K562 (cell line): ENCODE data around the gene NUBPL. TPM values are rescaled to one million over a fixed set of nuclear protein-coding genes. Genes with fewer than 3 reads are reported as not detected.

Experiments
- ATAC-seq: fragments of 200-7000 bp; cut with Tn5 transposase; 3 replicates; pipeline ENCODE4 v1.9.1; 2020; ENCODE audit warnings: moderate library complexity
- BruUV-seq: library from RNA; stranded (reverse); fragments of 400-500 nt; replicated peaks from 2 replicates; lab custom pipeline; 2021; lab: Mats Ljungman, UMichigan
- CTCF ChIA-PET: fragments of 300-600 bp; formaldehyde crosslinking; extraction: SDS; loops from one replicate; lab custom pipeline; 2021; ENCODE audit warnings: low intra/inter-chr PET ratio; lab: Yijun Ruan, JAX
- POLR2A ChIA-PET: fragments of 300-600, 350-650 bp; sonication (Branson Sonifier 250); formaldehyde crosslinking; extraction: SDS; loops from one replicate; lab custom pipeline; 2021; ENCODE audit warnings: antibody characterized with exemption, inconsistent platforms; lab: Yijun Ruan, JAX
- DNase-seq, 4 experiments: peaks; one replicate each; pipeline versions ENCODE4 v3.0.0 to v3.0.0-alpha.2; 2011 to 2018; ENCODE audit warnings: low spot score in 3 of 4, mixed read lengths in 3 of 4; ENCODE audit errors: extremely low read depth in 1 of 4
- FAIRE-seq: peaks from 2 replicates; lab custom pipeline; 2011; peaks lifted over from hg19 to GRCh38; lab: Jason Lieb, UNC
- H2AFZ ChIP-seq: 2 replicates; pipeline ENCODE4 v1.6.0; 2011; ENCODE audit warnings: low read depth, low read length, control low read depth, inconsistent platforms
- H3K27ac ChIP-seq: fragments of 200-600 bp; 3 replicates; pipeline ENCODE4 v1.8.0; 2011; ENCODE audit warnings: low read depth, mild to moderate bottlenecking, control low read depth, inconsistent platforms, low read length, moderate library complexity, mixed read lengths; ENCODE audit errors: extremely low read depth
- H3K27me3 ChIP-seq, 2 experiments: fragments of 300-600 bp in 1 of 2; 2 replicates in 1 of 2; 3 replicates in 1 of 2; pipeline versions ENCODE4 v1.6.0 to v1.8.0; 2011; ENCODE audit warnings: inconsistent platforms in 2 of 2, low read length in 2 of 2, mild to moderate bottlenecking in 1 of 2, mixed read lengths in 1 of 2, moderate library complexity in 1 of 2; ENCODE audit not compliant: control insufficient read depth in 2 of 2, insufficient read depth in 2 of 2
- H3K36me3 ChIP-seq: fragments of 300-600 bp; 3 replicates; pipeline ENCODE4 v1.8.0; 2011; ENCODE audit warnings: mild to moderate bottlenecking, low read length, inconsistent platforms; ENCODE audit not compliant: control insufficient read depth, insufficient read depth
- H3K4me1 ChIP-seq, 2 experiments: fragments of 200-600 bp in 1 of 2; replicated peaks in 1 of 2; 2 replicates in 1 of 2; 3 replicates in 1 of 2; pipeline versions ENCODE4 v1.5.1 to v1.8.0; 2011; ENCODE audit warnings: inconsistent platforms in 2 of 2, low read length in 2 of 2, mild to moderate bottlenecking in 1 of 2, mixed read lengths in 1 of 2, moderate library complexity in 1 of 2; ENCODE audit not compliant: control insufficient read depth in 2 of 2, insufficient read depth in 2 of 2
- H3K4me2 ChIP-seq: 2 replicates; pipeline ENCODE4 v1.6.1; 2011; ENCODE audit warnings: low read length, control low read depth, inconsistent platforms, mixed read lengths; ENCODE audit not compliant: insufficient read depth
- H3K4me3 ChIP-seq: fragments of 200-600 bp; sonication (generic), shearing (Covaris generic); 2 replicates; pipeline ENCODE4 v1.5.1; 2016; ENCODE audit warnings: control low read depth, inconsistent platforms
- H3K79me2 ChIP-seq: fragments of 200-600 bp; 3 replicates; pipeline ENCODE4 v1.8.0; 2011; ENCODE audit warnings: low read length, inconsistent platforms; ENCODE audit not compliant: control insufficient read depth, insufficient read depth
- H3K9ac ChIP-seq, 2 experiments: 2 replicates each; pipeline versions ENCODE4 v1.6.0 to v1.6.1; 2011; ENCODE audit warnings: low read depth in 2 of 2, low read length in 2 of 2, control low read depth in 1 of 2, inconsistent platforms in 1 of 2, mild to moderate bottlenecking in 1 of 2, mixed read lengths in 1 of 2; ENCODE audit not compliant: insufficient read depth in 1 of 2
- H3K9me1 ChIP-seq: one replicate; pipeline ENCODE4 v1.6.0; 2011; ENCODE audit warnings: inconsistent platforms, mild to moderate bottlenecking, low read length, moderate library complexity; ENCODE audit not compliant: control insufficient read depth, insufficient read depth
- H3K9me3 ChIP-seq: replicated peaks from 2 replicates; pipeline ENCODE4 v1.5.1; 2011; ENCODE audit warnings: low read depth, low read length, inconsistent platforms; ENCODE audit not compliant: control insufficient read depth, insufficient read depth
- H4K20me1 ChIP-seq: replicated peaks from 2 replicates; pipeline ENCODE4 v1.6.1; 2011; ENCODE audit warnings: low read length, inconsistent platforms, mixed read lengths; ENCODE audit not compliant: control insufficient read depth, insufficient read depth
- HBP1 ChIP-seq: fragments of 450-650 bp; formaldehyde crosslinking; IDR thresholded peaks from 2 replicates; pipeline ENCODE4 v1.4.0; 2022; ENCODE audit warnings: missing genetic modification characterization
- MCM2 ChIP-seq: fragments of 450-650 bp; IDR thresholded peaks from 2 replicates; pipeline ENCODE4 v1.6.1; 2017; ENCODE audit warnings: low read depth, mild to moderate bottlenecking
- RBM39 ChIP-seq: fragments of 200-400 bp; formaldehyde crosslinking; optimal IDR thresholded peaks from 2 replicates; pipeline ENCODE3; 2018; ENCODE audit warnings: low read depth, low read length
- TCF3 ChIP-seq: sonication (generic); formaldehyde crosslinking; IDR thresholded peaks from 2 replicates; pipeline ENCODE4 v1.4.0; 2020; ENCODE audit warnings: mild to moderate bottlenecking, missing genetic modification reagents
- THRAP3 ChIP-seq: fragments of 450-650 bp; IDR thresholded peaks from 2 replicates; pipeline ENCODE4 v1.6.1; 2016; ENCODE audit warnings: mild to moderate bottlenecking, inconsistent platforms, borderline replicate concordance
- TRIM28 ChIP-seq: fragments of 450-650 bp; IDR thresholded peaks from 2 replicates; pipeline ENCODE4 v1.6.1; 2017
- ZBTB43 ChIP-seq: sonication (generic); formaldehyde crosslinking; IDR thresholded peaks from 2 replicates; pipeline ENCODE4 v1.8.0; 2023; ENCODE audit warnings: mild to moderate bottlenecking, missing genetic modification reagents
- ZNF146 ChIP-seq: IDR thresholded peaks from one replicate; pipeline ENCODE4 v1.6.1; 2018; ENCODE audit warnings: missing compliant biosample characterization; ENCODE audit not compliant: unreplicated experiment
- ZNF224 ChIP-seq: sonication (generic); formaldehyde crosslinking; IDR thresholded peaks from 2 replicates; pipeline ENCODE4 v1.8.0; 2022; ENCODE audit warnings: mild to moderate bottlenecking, missing genetic modification reagents
- ZNF354B ChIP-seq: fragments of 250-450 bp; sonication (Bioruptor Pico); IDR thresholded peaks from 2 replicates; pipeline ENCODE4 v1.4.0; 2020
- WGBS: fragments of 100-300 bp; shearing (Covaris generic); methylation state at CpG from one replicate; pipeline ENCODE4 v1.1.6; 2016; ENCODE audit warnings: low coverage, mixed read lengths; ENCODE audit not compliant: insufficient coverage; ENCODE audit errors: missing lambda C conversion rate; 5-methylcytosine and 5-hydroxymethylcytosine counted together
- in situ Hi-C: fragments of 300-500 bp; cut with MboI; formaldehyde crosslinking; loops from 4 replicates; pipeline ENCODE4 v1.15.0; 2018; ENCODE audit warnings: inconsistent platforms, mixed read lengths
- intact Hi-C: fragments of 100-400 bp; cut with micrococcal nuclease; formaldehyde crosslinking; loops from 2 replicates; pipeline ENCODE4 v1.14.2; 2022
- polyA plus RNA-seq, 8 experiments: library from polyadenylated mRNA; depleted of rRNA in 4 of 8; stranded (reverse) in 5 of 8; unstranded in 3 of 8; fragments of >200 nt; fragmentation: Nextera tagmentation in 2 of 8; fragmentation: Illumina TruSeq in 1 of 8; extraction: Ambion mirVana in 2 of 8; extraction: Trizol in 1 of 8; gene quantifications; 2 replicates each; pipeline versions ENCODE4 v1.2.1 to v1.2.3, GENCODE V29; 2011 to 2014; ENCODE audit warnings: inconsistent platforms in 1 of 8, missing spikeins in 1 of 8
- total RNA-seq, 7 experiments: library from RNA; depleted of rRNA in 6 of 7; stranded (reverse); fragments of >200 nt in 6 of 7; fragmentation: Illumina TruSeq in 2 of 7; extraction: Trizol in 2 of 7; gene quantifications; 2 replicates each; pipeline versions ENCODE4 v1.2.1 to v1.2.3, GENCODE V29; 2011 to 2021; ENCODE audit warnings: low replicate concordance in 1 of 7
- TF ChIP-seq, protein P1 (sequence below): sonication (generic); formaldehyde crosslinking; IDR thresholded peaks from 2 replicates; pipeline ENCODE4 v1.8.0; 2022; ENCODE audit warnings: mild to moderate bottlenecking, missing genetic modification reagents

The NUBPL gene
- total and polyA plus RNA-seq, 9 of the 15 experiments (the other 6 are each of a cell fraction or from before 2014, with no cell fraction given): 3.2 to 8.7 (median 6.1) TPM

GRCh38 chr14:31766315-31766892 is 205.2 kb downstream of the NUBPL start:
- TF ChIP-seq HBP1 (no peak), RBM39 (no peak), ZNF146 (CRISPR knock-in tag) (no peak), MCM2 (no peak), ZNF354B (no peak), TCF3 (no peak), TRIM28 (no peak), THRAP3 (no peak), ZBTB43 (CRISPR knock-in tag) (no peak), ZNF224 (CRISPR knock-in tag) (no peak)
- TF ChIP-seq, protein P1, sequence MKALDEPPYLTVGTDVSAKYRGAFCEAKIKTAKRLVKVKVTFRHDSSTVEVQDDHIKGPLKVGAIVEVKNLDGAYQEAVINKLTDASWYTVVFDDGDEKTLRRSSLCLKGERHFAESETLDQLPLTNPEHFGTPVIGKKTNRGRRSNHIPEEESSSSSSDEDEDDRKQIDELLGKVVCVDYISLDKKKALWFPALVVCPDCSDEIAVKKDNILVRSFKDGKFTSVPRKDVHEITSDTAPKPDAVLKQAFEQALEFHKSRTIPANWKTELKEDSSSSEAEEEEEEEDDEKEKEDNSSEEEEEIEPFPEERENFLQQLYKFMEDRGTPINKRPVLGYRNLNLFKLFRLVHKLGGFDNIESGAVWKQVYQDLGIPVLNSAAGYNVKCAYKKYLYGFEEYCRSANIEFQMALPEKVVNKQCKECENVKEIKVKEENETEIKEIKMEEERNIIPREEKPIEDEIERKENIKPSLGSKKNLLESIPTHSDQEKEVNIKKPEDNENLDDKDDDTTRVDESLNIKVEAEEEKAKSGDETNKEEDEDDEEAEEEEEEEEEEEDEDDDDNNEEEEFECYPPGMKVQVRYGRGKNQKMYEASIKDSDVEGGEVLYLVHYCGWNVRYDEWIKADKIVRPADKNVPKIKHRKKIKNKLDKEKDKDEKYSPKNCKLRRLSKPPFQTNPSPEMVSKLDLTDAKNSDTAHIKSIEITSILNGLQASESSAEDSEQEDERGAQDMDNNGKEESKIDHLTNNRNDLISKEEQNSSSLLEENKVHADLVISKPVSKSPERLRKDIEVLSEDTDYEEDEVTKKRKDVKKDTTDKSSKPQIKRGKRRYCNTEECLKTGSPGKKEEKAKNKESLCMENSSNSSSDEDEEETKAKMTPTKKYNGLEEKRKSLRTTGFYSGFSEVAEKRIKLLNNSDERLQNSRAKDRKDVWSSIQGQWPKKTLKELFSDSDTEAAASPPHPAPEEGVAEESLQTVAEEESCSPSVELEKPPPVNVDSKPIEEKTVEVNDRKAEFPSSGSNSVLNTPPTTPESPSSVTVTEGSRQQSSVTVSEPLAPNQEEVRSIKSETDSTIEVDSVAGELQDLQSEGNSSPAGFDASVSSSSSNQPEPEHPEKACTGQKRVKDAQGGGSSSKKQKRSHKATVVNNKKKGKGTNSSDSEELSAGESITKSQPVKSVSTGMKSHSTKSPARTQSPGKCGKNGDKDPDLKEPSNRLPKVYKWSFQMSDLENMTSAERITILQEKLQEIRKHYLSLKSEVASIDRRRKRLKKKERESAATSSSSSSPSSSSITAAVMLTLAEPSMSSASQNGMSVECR (CRISPR knock-in tag): no peak
- Histone ChIP-seq H3K27me3 (no peaks in the 10 kb centered on the region), H2AFZ (no peak overlapping the region), H3K4me1 (no peaks in the 10 kb centered on the region), H3K36me3 (no peaks in the 10 kb centered on the region), H3K9me1 (no peaks in the 10 kb centered on the region), H3K79me2 (no peaks in the 10 kb centered on the region), H3K27ac (no peak overlapping the region), H3K9ac (no peak overlapping the region), H3K4me2 (no peak overlapping the region), H3K4me3 (no peak overlapping the region), H3K9me3 (no peaks in the 10 kb centered on the region), H4K20me1 (no peaks in the 10 kb centered on the region)
- DNase-seq (no peak), ATAC-seq (no peak), FAIRE-seq (no peak)
- ChIA-PET POLR2A (no interaction called here), CTCF (no interaction called here)
- in situ Hi-C loops: no loop called here
- no TSS peak for BruUV-seq
- 25% methylated on average over 5 of the region's 5 CpGs for WGBS
- intact Hi-C loops: no loop called here
